Parietal lobe (tissue), 1 donor: Measurements from ENCODE around the gene DNAJC21. TPM values are rescaled to one million over a fixed set of nuclear protein-coding genes. Genes with fewer than 3 reads are reported as not detected.

ENCODE experiments used
- total RNA-seq: library from RNA; depleted of rRNA; stranded (reverse); fragments of >200 nt; gene quantifications from one replicate; pipeline ENCODE4 v1.2.3, GENCODE V29; 2014

The DNAJC21 gene
- total RNA-seq: 26.3 TPM

GRCh38 chr5:34929134-34929719 is at the start of gene DNAJC21:
TSS of gene DNAJC21 (plus strand) at chr5:34929559. CDS start at chr5:34929820, 261 bp downstream.

DNA sequence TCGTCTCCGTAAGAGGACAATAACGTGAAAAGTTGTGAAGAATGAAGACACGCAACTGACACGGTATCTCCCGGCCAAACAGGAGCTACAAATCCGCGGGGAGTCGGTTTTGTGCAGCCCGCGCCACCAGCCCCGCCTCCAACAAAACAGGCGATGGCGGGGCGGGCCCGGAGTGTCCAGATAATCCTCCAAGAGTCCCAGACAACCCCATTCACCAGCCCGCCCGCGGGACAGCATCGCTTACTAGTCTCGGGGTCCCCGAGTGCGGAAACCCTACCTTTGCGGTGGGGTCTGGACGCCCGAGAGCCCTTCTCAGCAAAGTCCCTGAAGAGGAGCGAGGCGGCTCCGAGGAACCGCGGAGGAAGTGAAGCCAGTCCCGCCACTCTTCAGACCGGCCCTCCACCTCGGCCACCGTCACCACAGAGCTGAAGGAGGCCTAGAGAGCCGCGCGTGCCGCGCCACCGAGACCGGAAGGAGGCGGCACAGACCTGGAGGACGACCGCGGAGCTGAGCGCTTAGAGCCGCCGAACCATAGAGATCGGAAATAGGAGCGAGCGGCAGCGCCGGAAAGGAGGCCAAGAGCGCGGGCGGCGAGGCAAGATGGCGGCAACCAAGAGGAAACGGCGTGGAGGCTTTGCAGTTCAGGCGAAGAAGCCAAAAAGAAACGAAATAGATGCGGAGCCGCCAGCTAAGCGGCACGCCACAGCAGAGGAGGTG is 14.1 kb upstream of the DNAJC21 start, which contains the start of the genes BRIX1 and RAD1:
BRIX1 (plus strand) TSS at position 573 of the 717 bp plus-strand sequence; CDS start at position 601, 28 bp downstream.
RAD1 (minus strand) TSS at position 366 of the 717 bp plus-strand sequence. CDS start 612 bp downstream, outside the sequence.

Other genes with a start within 250 kb of the DNAJC21 start
- 8.5 TPM for gene TTC23L, start 90.4 kb upstream of the DNAJC21 start, total RNA-seq
- 43.5 TPM for gene RAD1, start 14.1 kb upstream of the DNAJC21 start, total RNA-seq
- 29.1 TPM for gene BRIX1, start 13.8 kb upstream of the DNAJC21 start, total RNA-seq
- not detected for gene AGXT2, start 118.4 kb downstream of the DNAJC21 start, total RNA-seq